A549 (cell line): Measurements from ENCODE around the gene RPS14. TPM values are rescaled to one million over a fixed set of nuclear protein-coding genes. Genes with fewer than 3 reads are reported as not detected.
A peak's percentile ranks its signal among the peaks of the same experiment; 100 is the strongest.

ENCODE experiments used
- ATAC-seq, 2 experiments: fragments of 200-7000 bp in 1 of 2; fragments of >200 bp in 1 of 2; cut with Nextera tagmentation in 1 of 2; cut with Tn5 transposase in 1 of 2; 3 replicates each; pipeline versions ENCODE4 v1.8.0 to v1.9.1; 2018 to 2020; ENCODE audit warnings: mild to moderate bottlenecking in 1 of 2, moderate library complexity in 1 of 2
- CTCF ChIA-PET: fragments of 300-600 bp; sonication (Branson Sonifier 250); formaldehyde crosslinking; extraction: SDS; loops from one replicate; lab custom pipeline; 2021; ENCODE audit warnings: antibody characterized with exemption, inconsistent platforms; lab: Yijun Ruan, JAX
- POLR2A ChIA-PET: fragments of 350-600 bp; formaldehyde crosslinking; extraction: SDS; loops from one replicate; lab custom pipeline; 2021; ENCODE audit warnings: antibody characterized with exemption, inconsistent platforms; lab: Yijun Ruan, JAX
- DNase-seq, 2 experiments: peaks; one replicate each; pipeline versions ENCODE4 v3.0.0 to v3.0.0-alpha.2; 2011 to 2016; ENCODE audit warnings: low read depth in 1 of 2, low spot score in 1 of 2
- FAIRE-seq: peaks from 2 replicates; lab custom pipeline; 2011; peaks lifted over from hg19 to GRCh38; lab: Jason Lieb, UNC
- H3K27ac ChIP-seq, 2 experiments: fragments of >200 bp; sonication (Bioruptor Twin); formaldehyde crosslinking; 3 replicates each; pipeline ENCODE4 v1.5.1; 2016 to 2017
- H3K4me1 ChIP-seq: fragments of >200 bp; sonication (Bioruptor Twin); formaldehyde crosslinking; 3 replicates; pipeline ENCODE4 v1.6.1; 2016
- H3K4me2 ChIP-seq: fragments of >200 bp; sonication (Bioruptor Twin); formaldehyde crosslinking; 3 replicates; pipeline ENCODE4 v1.6.1; 2016
- H3K4me3 ChIP-seq: fragments of >200 bp; sonication (Bioruptor Twin); formaldehyde crosslinking; 3 replicates; pipeline ENCODE4 v1.5.1; 2016
- H3K9me3 ChIP-seq: fragments of >200 bp; sonication (Bioruptor Twin); formaldehyde crosslinking; 3 replicates; pipeline ENCODE4 v1.6.1; 2016
- ATOH8 ChIP-seq: fragments of 250-450 bp; sonication (Bioruptor Pico); IDR thresholded peaks from 2 replicates; pipeline ENCODE4 v1.5.0; 2020; ENCODE audit warnings: low read depth, mild to moderate bottlenecking, moderate library complexity
- ELK1 ChIP-seq: fragments of 150-350 bp; IDR thresholded peaks from 2 replicates; pipeline ENCODE4 v1.6.1; 2014; ENCODE audit warnings: low read depth, mild to moderate bottlenecking, low read length
- FOXS1 ChIP-seq: fragments of 250-450 bp; sonication (Bioruptor Pico); IDR thresholded peaks from 2 replicates; pipeline ENCODE4 v1.5.0; 2020; ENCODE audit warnings: mild to moderate bottlenecking, moderate library complexity
- JUNB ChIP-seq: fragments of >200 bp; sonication (Bioruptor Twin); formaldehyde crosslinking; IDR thresholded peaks from 2 replicates; pipeline ENCODE4 v1.6.1; 2016
- KDM1A ChIP-seq: fragments of 200-600 bp; sonication (generic); IDR thresholded peaks from 2 replicates; pipeline ENCODE4 v1.6.1; 2016; ENCODE audit warnings: low read depth, mild to moderate bottlenecking
- MAFK ChIP-seq: fragments of 450-650 bp; IDR thresholded peaks from 2 replicates; pipeline ENCODE4 v1.6.1; 2014; ENCODE audit not compliant: partially characterized antibody
- MAZ ChIP-seq: fragments of 150-350 bp; IDR thresholded peaks from 2 replicates; pipeline ENCODE4 v1.6.1; 2014; ENCODE audit warnings: antibody characterized with exemption, low read depth, low read length, borderline replicate concordance
- MYC ChIP-seq: IDR thresholded peaks from 2 replicates; pipeline ENCODE4 v1.6.1; 2012; ENCODE audit warnings: mild to moderate bottlenecking, inconsistent platforms, low read length, improper control_type of control experiment, borderline replicate concordance
- POLR2A ChIP-seq: IDR thresholded peaks from 2 replicates; pipeline ENCODE4 v1.6.1; 2012; ENCODE audit warnings: mild to moderate bottlenecking, low read length
- POLR2AphosphoS2 ChIP-seq: conservative IDR thresholded peaks from 2 replicates; pipeline ENCODE4 v1.6.1; 2012; ENCODE audit warnings: low read length, improper control_type of control experiment, inconsistent platforms
- RARB ChIP-seq: fragments of 250-450 bp; sonication (Bioruptor Pico); IDR thresholded peaks from 2 replicates; pipeline ENCODE4 v1.8.0; 2021; ENCODE audit warnings: mild to moderate bottlenecking, moderate library complexity
- RFX5 ChIP-seq: fragments of 450-650 bp; IDR thresholded peaks from 2 replicates; pipeline ENCODE4 v1.7.1; 2014; ENCODE audit warnings: antibody characterized with exemption, mild to moderate bottlenecking, moderate library complexity
- WGBS: methylation state at CpG from one replicate; pipeline ENCODE4 v1.1.6; 2017; ENCODE audit errors: missing lambda C conversion rate; 5-methylcytosine and 5-hydroxymethylcytosine counted together
- polyA plus RNA-seq, 4 experiments: library from polyadenylated mRNA; depleted of rRNA in 3 of 4; stranded (reverse); fragments of >200 nt; fragmentation: RNase III in 1 of 4; extraction: RNeasy Plus Mini Kit Qiagen cat#74134 plus additional on column Dnase treatment in 1 of 4; gene quantifications; 2 replicates in 3 of 4; 3 replicates in 1 of 4; pipeline ENCODE4 v1.2.3, GENCODE V29; 2011 to 2017
- TF ChIP-seq, protein P1 (sequence below): fragments of 250-450 bp; sonication (Bioruptor Pico); IDR thresholded peaks from 2 replicates; pipeline ENCODE4 v1.5.0; 2021; ENCODE audit warnings: mild to moderate bottlenecking, moderate library complexity, borderline replicate concordance
- TF ChIP-seq, protein P2 (sequence below): fragments of 450-650 bp; IDR thresholded peaks from 2 replicates; pipeline ENCODE4 v1.6.1; 2014; ENCODE audit warnings: antibody characterized with exemption
- TF ChIP-seq, protein P3 (sequence below): fragments of >200 bp; sonication (Bioruptor Twin); formaldehyde crosslinking; IDR thresholded peaks from 2 replicates; pipeline ENCODE4 v1.6.1; 2016
- TF ChIP-seq, protein P4 (sequence below): fragments of >200 bp; sonication (Bioruptor Twin); formaldehyde crosslinking; IDR thresholded peaks from 3 replicates; pipeline ENCODE4 v1.5.1; 2016
- TF ChIP-seq, protein P5 (sequence below): IDR thresholded peaks from 2 replicates; pipeline ENCODE4 v1.6.1; 2012; ENCODE audit warnings: low read depth, borderline replicate concordance

The RPS14 gene
- polyA plus RNA-seq, 2 of the 4 experiments (the other 2 are of a cell fraction), result 3,794 to 3,799 TPM

DNA sequence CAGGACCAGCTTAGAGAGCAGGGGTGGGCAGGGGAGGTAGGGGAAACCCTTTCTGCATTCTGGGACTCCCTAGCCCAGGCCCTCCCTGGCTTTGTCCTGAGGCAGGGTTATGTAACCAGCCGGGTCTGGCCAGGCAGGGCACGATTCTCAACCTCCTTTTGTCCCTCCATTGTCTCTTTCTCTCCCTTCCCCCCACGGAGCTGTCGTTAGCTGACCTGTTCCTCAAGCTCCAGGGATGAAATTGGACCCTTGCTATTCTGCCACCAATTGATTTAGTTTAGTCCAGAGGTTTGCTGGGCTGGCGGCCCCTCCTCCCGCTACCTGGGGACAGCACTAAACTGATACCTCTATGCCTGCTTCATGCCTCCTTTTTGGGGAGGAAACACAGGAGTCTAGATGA lies 49.0 kb upstream of the RPS14 start:
- WGBS, result 79% methylated on average over 6 of the region's 6 CpGs
- Histone ChIP-seq H3K4me3 (peak overlapping the region; percentile 29), H3K4me1 (peaks cover 79% of the 10 kb centered on the region), H3K4me2 (peak overlapping the region; percentile 89), H3K27ac (peak overlapping the region; percentile 88 to 90), H3K9me3 (no peaks in the 10 kb centered on the region)
- FAIRE-seq (no peak), DNase-seq (no peak), ATAC-seq (no peak)
- TF ChIP-seq JUNB, result no peak
- CTCF ChIA-PET, result interaction anchor here (0.7 to 33.5 kb wide), 10 partner anchors 11 to 163 kb away, joined by 3 to 439 read pairs (median 4); partner anchors contain the start of genes MYOZ3 and NDST1
- POLR2A ChIA-PET, result interaction anchor here (0.7 to 1.8 kb wide), 3 partner anchors 9 to 25 kb away, joined by 3 to 8 read pairs (median 4); no protein-coding TSS in a partner anchor

GRCh38 chr5:150497989-150498317 lies 48.4 kb upstream of the RPS14 start:
- POLR2A ChIA-PET, result interaction anchor here (0.7 to 1.8 kb wide), 4 partner anchors 8 to 48 kb away, joined by 3 to 8 read pairs (median 4); no protein-coding TSS in a partner anchor
- FAIRE-seq, result no peak

More at GRCh38 chr5:150497989-150498317, 48.4 kb upstream of the RPS14 start:
- ATAC-seq (peak; percentile 37 to 56), DNase-seq (no peak)
- no peak for TF ChIP-seq RARB (CRISPR knock-in tag)
- no peak for TF ChIP-seq MAFK
- no peak for TF ChIP-seq POLR2AphosphoS2
- TF ChIP-seq MAZ, result no peak
- TF ChIP-seq POLR2A, result no peak
- no peak for TF ChIP-seq ELK1
- TF ChIP-seq MYC, result no peak
- TF ChIP-seq, protein P1, sequence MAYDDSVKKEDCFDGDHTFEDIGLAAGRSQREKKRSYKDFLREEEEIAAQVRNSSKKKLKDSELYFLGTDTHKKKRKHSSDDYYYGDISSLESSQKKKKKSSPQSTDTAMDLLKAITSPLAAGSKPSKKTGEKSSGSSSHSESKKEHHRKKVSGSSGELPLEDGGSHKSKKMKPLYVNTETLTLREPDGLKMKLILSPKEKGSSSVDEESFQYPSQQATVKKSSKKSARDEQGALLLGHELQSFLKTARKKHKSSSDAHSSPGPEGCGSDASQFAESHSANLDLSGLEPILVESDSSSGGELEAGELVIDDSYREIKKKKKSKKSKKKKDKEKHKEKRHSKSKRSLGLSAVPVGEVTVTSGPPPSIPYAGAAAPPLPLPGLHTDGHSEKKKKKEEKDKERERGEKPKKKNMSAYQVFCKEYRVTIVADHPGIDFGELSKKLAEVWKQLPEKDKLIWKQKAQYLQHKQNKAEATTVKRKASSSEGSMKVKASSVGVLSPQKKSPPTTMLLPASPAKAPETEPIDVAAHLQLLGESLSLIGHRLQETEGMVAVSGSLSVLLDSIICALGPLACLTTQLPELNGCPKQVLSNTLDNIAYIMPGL (CRISPR knock-in tag), result no peak
- no peak for TF ChIP-seq KDM1A
- TF ChIP-seq, protein P2, sequence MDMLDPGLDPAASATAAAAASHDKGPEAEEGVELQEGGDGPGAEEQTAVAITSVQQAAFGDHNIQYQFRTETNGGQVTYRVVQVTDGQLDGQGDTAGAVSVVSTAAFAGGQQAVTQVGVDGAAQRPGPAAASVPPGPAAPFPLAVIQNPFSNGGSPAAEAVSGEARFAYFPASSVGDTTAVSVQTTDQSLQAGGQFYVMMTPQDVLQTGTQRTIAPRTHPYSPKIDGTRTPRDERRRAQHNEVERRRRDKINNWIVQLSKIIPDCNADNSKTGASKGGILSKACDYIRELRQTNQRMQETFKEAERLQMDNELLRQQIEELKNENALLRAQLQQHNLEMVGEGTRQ, result no peak
- no peak for TF ChIP-seq ATOH8
- TF ChIP-seq, protein P3, sequence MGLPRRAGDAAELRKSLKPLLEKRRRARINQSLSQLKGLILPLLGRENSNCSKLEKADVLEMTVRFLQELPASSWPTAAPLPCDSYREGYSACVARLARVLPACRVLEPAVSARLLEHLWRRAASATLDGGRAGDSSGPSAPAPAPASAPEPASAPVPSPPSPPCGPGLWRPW, result no peak
- TF ChIP-seq RFX5, result no peak
- TF ChIP-seq, protein P4, sequence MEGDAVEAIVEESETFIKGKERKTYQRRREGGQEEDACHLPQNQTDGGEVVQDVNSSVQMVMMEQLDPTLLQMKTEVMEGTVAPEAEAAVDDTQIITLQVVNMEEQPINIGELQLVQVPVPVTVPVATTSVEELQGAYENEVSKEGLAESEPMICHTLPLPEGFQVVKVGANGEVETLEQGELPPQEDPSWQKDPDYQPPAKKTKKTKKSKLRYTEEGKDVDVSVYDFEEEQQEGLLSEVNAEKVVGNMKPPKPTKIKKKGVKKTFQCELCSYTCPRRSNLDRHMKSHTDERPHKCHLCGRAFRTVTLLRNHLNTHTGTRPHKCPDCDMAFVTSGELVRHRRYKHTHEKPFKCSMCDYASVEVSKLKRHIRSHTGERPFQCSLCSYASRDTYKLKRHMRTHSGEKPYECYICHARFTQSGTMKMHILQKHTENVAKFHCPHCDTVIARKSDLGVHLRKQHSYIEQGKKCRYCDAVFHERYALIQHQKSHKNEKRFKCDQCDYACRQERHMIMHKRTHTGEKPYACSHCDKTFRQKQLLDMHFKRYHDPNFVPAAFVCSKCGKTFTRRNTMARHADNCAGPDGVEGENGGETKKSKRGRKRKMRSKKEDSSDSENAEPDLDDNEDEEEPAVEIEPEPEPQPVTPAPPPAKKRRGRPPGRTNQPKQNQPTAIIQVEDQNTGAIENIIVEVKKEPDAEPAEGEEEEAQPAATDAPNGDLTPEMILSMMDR, result no peak
- TF ChIP-seq, protein P5, sequence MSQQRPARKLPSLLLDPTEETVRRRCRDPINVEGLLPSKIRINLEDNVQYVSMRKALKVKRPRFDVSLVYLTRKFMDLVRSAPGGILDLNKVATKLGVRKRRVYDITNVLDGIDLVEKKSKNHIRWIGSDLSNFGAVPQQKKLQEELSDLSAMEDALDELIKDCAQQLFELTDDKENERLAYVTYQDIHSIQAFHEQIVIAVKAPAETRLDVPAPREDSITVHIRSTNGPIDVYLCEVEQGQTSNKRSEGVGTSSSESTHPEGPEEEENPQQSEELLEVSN, result no peak
- no peak for TF ChIP-seq FOXS1 (CRISPR knock-in tag)
- CTCF ChIA-PET, result interaction anchor here (0.7 to 33.5 kb wide), 12 partner anchors 10 to 163 kb away, joined by 3 to 439 read pairs (median 4); partner anchors contain the start of genes MYOZ3 and NDST1
- H3K4me1 ChIP-seq, result peaks cover 79% of the 10 kb centered on the region
- H3K9me3 ChIP-seq, result no peaks in the 10 kb centered on the region
- H3K4me2 ChIP-seq, result peak overlapping the region; percentile 89
- peak overlapping the region; percentile 88 to 90 for H3K27ac ChIP-seq
- H3K4me3 ChIP-seq, result peak overlapping the region; percentile 29
- 30% methylated on average over 5 of the region's 5 CpGs for WGBS
